OCI-LY3 (cell line): ENCODE measurements around the gene NPB.

ENCODE experiments used
- CTCF ChIP-seq: fragments of 200-600, 300-600 bp; sonication (generic); IDR thresholded peaks from 2 replicates; pipeline ENCODE4 v1.5.1; 2014; ENCODE audit warnings: antibody characterized with exemption, low read length, low read depth
- EZH2phosphoT487 ChIP-seq: fragments of 200-600 bp; shearing (Covaris generic); IDR thresholded peaks from 2 replicates; pipeline ENCODE4 v1.6.1; 2018; ENCODE audit warnings: antibody characterized with exemption, mixed run types, low read depth

DNA sequence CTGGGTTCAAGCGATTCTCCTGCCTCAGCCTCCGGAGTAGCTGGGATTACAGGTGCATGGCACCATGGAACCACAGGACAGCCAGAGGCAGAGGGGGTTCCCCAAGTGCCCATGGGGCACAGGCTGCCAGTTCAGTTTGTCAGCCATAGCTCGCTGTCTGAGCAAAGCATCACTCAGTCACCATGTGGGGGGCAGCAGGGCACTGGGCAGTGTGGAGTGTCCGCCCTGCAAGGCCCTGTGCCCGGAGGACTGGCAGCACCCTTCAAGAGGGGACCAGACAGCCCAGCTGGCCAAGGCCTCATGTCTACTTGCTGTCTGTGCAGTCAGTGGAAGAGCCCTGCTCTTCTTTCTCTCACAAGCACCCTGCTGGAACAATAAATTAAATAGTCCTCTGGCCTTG lies 17.1 kb upstream of the NPB start:
- TF ChIP-seq CTCF (no peak), EZH2phosphoT487 (no peak)
